OCI-LY3 (cell line): ENCODE results near the gene PPP1R15A.
"Not testable (repeated sequence)": the region's sequence is repeated elsewhere in the genome, so short reads cannot be mapped to it uniquely, and the experiment has no call there.

ENCODE experiments used
- CTCF ChIP-seq: fragments of 200-600, 300-600 bp; sonication (generic); IDR thresholded peaks from 2 replicates; pipeline ENCODE4 v1.5.1; 2014; ENCODE audit warnings: antibody characterized with exemption, low read length, low read depth
- EZH2phosphoT487 ChIP-seq: fragments of 200-600 bp; shearing (Covaris generic); IDR thresholded peaks from 2 replicates; pipeline ENCODE4 v1.6.1; 2018; ENCODE audit warnings: antibody characterized with exemption, mixed run types, low read depth

- TF ChIP-seq CTCF, EZH2phosphoT487: not testable (repeated sequence)
Measured at GRCh38 chr19:48871471-48872181, 595 bp upstream of the PPP1R15A start.
